ENCODE results near the gene PDCD6IP.

- no peak for TF ChIP-seq TRIM24 (CRISPR knock-in tag; IDR thresholded peaks at IDR 0.05)
- no peak for TF ChIP-seq ADNP (CRISPR knock-in tag; IDR thresholded peaks at IDR 0.05)
- TF ChIP-seq CEBPB (IDR thresholded peaks at IDR 0.05; ENCODE audit: borderline replicate concordance, low read depth, low read length), result no peak
- TF ChIP-seq POLR2AphosphoS5 (IDR thresholded peaks at IDR 0.05; ENCODE audit: low read depth, low read length), result no peak
- no peak for TF ChIP-seq ZSCAN31 (CRISPR knock-in tag; IDR thresholded peaks at IDR 0.05; ENCODE audit: low read depth)
- TF ChIP-seq JUND (CRISPR knock-in tag; IDR thresholded peaks at IDR 0.05), result no peak
- TF ChIP-seq ZNF274 (CRISPR knock-in tag; IDR thresholded peaks at IDR 0.05), result no peak
- no peak for TF ChIP-seq TCF12 (IDR thresholded peaks at IDR 0.05)
- TF ChIP-seq TCF12 (CRISPR knock-in tag; IDR thresholded peaks at IDR 0.05), result no peak
- TF ChIP-seq, protein P1, sequence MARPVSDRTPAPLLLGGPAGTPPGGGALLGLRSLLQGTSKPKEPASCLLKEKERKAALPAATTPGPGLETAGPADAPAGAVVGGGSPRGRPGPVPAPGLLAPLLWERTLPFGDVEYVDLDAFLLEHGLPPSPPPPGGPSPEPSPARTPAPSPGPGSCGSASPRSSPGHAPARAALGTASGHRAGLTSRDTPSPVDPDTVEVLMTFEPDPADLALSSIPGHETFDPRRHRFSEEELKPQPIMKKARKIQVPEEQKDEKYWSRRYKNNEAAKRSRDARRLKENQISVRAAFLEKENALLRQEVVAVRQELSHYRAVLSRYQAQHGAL (CRISPR knock-in tag; IDR thresholded peaks at IDR 0.05; ENCODE audit: not compliant biosample characterization), result no peak
- TF ChIP-seq, protein P2, sequence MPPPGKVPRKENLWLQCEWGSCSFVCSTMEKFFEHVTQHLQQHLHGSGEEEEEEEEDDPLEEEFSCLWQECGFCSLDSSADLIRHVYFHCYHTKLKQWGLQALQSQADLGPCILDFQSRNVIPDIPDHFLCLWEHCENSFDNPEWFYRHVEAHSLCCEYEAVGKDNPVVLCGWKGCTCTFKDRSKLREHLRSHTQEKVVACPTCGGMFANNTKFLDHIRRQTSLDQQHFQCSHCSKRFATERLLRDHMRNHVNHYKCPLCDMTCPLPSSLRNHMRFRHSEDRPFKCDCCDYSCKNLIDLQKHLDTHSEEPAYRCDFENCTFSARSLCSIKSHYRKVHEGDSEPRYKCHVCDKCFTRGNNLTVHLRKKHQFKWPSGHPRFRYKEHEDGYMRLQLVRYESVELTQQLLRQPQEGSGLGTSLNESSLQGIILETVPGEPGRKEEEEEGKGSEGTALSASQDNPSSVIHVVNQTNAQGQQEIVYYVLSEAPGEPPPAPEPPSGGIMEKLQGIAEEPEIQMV (CRISPR knock-in tag; IDR thresholded peaks at IDR 0.05; ENCODE audit: low read depth), result no peak
Measured at GRCh38 chr3:33777996-33778395, 20.4 kb upstream of the PDCD6IP start.
